CD4-positive, alpha-beta T cell treated with Interleukin-4 for 1 hour (primary cell): ENCODE results near the gene OR2W1.

ENCODE experiments used
- DNase-seq, 2 donors: peaks; one replicate each; pipeline ENCODE4 v3.0.0-alpha.2; 2020 to 2022

Gene OR2W1

GRCh38 chr6:28996844-28997510 lies 48.0 kb downstream of the OR2W1 start:
- DNase-seq, result no peak

DNA sequence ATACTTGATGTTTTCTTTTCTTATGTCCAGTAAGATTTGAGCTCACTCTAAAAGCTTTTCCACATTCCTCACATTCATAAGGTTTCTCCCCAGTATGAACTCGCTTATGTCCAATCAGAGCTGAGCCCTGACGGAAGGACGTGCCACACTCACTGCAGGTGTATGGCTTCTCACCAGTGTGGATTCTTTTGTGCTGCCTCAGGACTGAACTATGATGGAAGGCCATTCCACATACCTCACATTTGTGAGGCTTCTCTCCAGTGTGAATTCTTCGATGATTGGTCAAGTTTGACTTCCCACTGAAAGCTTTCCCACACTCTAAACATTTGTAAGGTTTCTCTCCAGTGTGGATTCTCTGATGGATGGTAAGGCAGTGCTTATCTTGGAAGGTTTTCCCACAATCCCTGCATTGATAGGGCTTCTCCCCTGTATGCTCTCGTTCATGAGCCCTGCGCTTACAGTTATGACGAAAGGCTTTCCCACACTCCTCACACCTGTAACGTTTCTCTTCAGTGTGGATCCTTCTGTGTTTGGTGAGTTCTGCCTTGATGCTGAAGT lies 49.8 kb downstream of the OR2W1 start:
- no peak for DNase-seq
